Peyer's patch (tissue), 4 donors: ENCODE measurements around the gene SLC51B. TPM values are rescaled to one million over a fixed set of nuclear protein-coding genes. Genes with fewer than 3 reads are reported as not detected.

Experiments used
- DNase-seq, 3 donors: peaks; one replicate each; pipeline ENCODE4 v3.0.0-alpha.2; 2017 to 2019
- H3K27ac ChIP-seq, 4 donors: fragments of 200-600 bp; sonication (generic); one replicate each; pipeline ENCODE4 v1.5.1; 2016 to 2019
- H3K27me3 ChIP-seq, 2 donors: fragments of 200-600 bp; sonication (generic); one replicate each; pipeline ENCODE4 v1.5.1; 2019
- H3K36me3 ChIP-seq, 3 donors: fragments of 200-600 bp; sonication (generic); one replicate each; pipeline ENCODE4 v1.5.1; 2016 to 2019
- H3K4me1 ChIP-seq, 4 donors: fragments of 200-600 bp; sonication (generic); one replicate each; pipeline ENCODE4 v1.5.1; 2016 to 2019
- H3K4me3 ChIP-seq, 4 donors: fragments of 200-600 bp; sonication (generic); 1 replicate in 3 of 4; 2 replicates in 1 of 4; pipeline ENCODE4 v1.5.1; 2016 to 2019; ENCODE audit warnings: mild to moderate bottlenecking in 1 of 4
- H3K9me3 ChIP-seq, 4 donors: fragments of 200-600 bp; sonication (generic); one replicate each; pipeline ENCODE4 v1.5.1; 2016 to 2019; ENCODE audit warnings: mild to moderate bottlenecking in 1 of 4
- CTCF ChIP-seq, 6 experiments: fragments of 450-650 bp in 4 of 6; fragments of 200-600 bp in 2 of 6; sonication (generic) in 1 of 6; IDR thresholded peaks; one replicate each; pipeline ENCODE4 v1.5.1; 2017 to 2019; ENCODE audit warnings: antibody characterized with exemption in 6 of 6, mild to moderate bottlenecking in 3 of 6, moderate library complexity in 1 of 6
- POLR2A ChIP-seq, 2 donors: fragments of 450-650 bp; IDR thresholded peaks; one replicate each; pipeline ENCODE4 v1.5.1; 2017; ENCODE audit warnings: antibody characterized with exemption in 2 of 2, mild to moderate bottlenecking in 2 of 2, moderate library complexity in 2 of 2
- total RNA-seq, 4 donors: library from RNA; depleted of rRNA; stranded (reverse); fragments of >200 nt; gene quantifications; one replicate each; pipeline ENCODE4 v1.1.0, GENCODE V29; 2016

Gene SLC51B
- total RNA-seq, 4 donors from 2014 or later = 4.1 to 374 (median 196) TPM

DNA sequence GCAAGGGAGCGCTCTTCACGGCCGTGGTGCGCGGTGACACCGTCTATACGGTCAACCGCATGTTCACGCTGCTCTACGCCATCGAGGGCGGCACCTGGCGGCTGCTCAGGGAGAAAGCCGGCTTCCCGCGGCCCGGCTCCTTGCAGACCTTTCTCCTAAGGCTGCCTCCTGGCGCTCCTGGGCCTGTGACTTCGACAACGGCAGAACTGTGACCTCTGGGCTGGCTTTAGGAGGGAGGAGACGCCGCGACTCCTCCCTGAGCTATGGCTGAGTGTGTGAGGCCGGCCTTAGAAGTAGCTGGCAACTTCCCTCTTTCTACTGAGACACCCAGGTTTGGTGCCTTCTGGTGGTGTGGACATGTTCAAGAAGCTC, 32.8 kb downstream of the SLC51B start:
- Histone ChIP-seq H3K4me3 (peak overlapping the region in 2 of 4 donors; percentile 6 to 11), H3K9me3 (no peaks in the 10 kb centered on the region), H3K27me3 (no peaks in the 10 kb centered on the region), H3K4me1 (peaks cover 0 to 25% (median 6%) of the 10 kb centered on the region in 4 donors), H3K36me3 (no peaks in the 10 kb centered on the region), H3K27ac (peak overlapping the region in 1 of 4 donors; percentile 72)
- DNase-seq = peak; percentile 27 to 92 (median 91)
- peak in 1 of 2 donors; percentile 20 for TF ChIP-seq POLR2A (IDR thresholded peaks at IDR 0.05)
- TF ChIP-seq CTCF (IDR thresholded peaks at IDR 0.05) = peak in 4 of 6 experiments; percentile 55 to 92 (median 84)

GRCh38 chr15:65079580-65079979, 34.4 kb downstream of the SLC51B start:
- no peaks in the 10 kb centered on the region for H3K9me3 ChIP-seq
- TF ChIP-seq CTCF (IDR thresholded peaks at IDR 0.05) (no peak), POLR2A (IDR thresholded peaks at IDR 0.05) (no peak)
- H3K36me3 ChIP-seq = no peaks in the 10 kb centered on the region
- no peak overlapping the region for H3K27ac ChIP-seq
- H3K4me1 ChIP-seq = peaks cover 0 to 30% (median 6%) of the 10 kb centered on the region in 4 donors
- no peak overlapping the region for H3K4me3 ChIP-seq
- no peaks in the 10 kb centered on the region for H3K27me3 ChIP-seq
- no peak for DNase-seq

DNA sequence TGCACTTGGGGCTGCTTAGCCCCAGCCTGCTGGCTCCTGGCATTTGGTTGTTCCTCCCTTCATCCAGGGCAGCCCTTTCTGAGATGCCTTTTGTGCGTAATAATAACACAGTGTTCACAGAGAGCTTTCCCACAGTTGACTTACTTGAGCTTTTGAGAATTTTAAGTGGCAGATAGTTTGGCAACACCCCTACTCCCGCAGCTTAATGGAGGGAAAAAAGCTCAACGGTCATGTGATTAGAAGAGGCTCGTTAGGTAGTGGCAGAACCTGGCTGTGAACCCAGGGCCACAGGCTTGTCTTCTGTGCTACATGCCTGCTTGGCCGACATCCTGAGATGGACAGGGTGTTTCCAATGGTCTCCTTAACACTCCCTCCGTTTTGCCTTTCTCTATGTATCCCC, 36.1 kb downstream of the SLC51B start:
- peaks cover 0 to 38% (median 6%) of the 10 kb centered on the region in 4 donors for H3K4me1 ChIP-seq
- no peak overlapping the region for H3K27ac ChIP-seq
- no peaks in the 10 kb centered on the region for H3K36me3 ChIP-seq
- no peaks in the 10 kb centered on the region for H3K9me3 ChIP-seq
- DNase-seq = no peak
- TF ChIP-seq POLR2A (IDR thresholded peaks at IDR 0.05) = no peak
- no peak for TF ChIP-seq CTCF (IDR thresholded peaks at IDR 0.05)
- H3K4me3 ChIP-seq = no peak overlapping the region
- no peaks in the 10 kb centered on the region for H3K27me3 ChIP-seq

GRCh38 chr15:65081758-65082157, 36.6 kb downstream of the SLC51B start:
- peak overlapping the region in 1 of 4 donors; percentile 66 for H3K27ac ChIP-seq
- H3K4me3 ChIP-seq = no peak overlapping the region
- no peak for DNase-seq
- H3K27me3 ChIP-seq = no peaks in the 10 kb centered on the region
- peaks cover 0 to 43% (median 6%) of the 10 kb centered on the region in 4 donors for H3K4me1 ChIP-seq
- H3K9me3 ChIP-seq = no peaks in the 10 kb centered on the region
- H3K36me3 ChIP-seq = no peaks in the 10 kb centered on the region
- TF ChIP-seq POLR2A (IDR thresholded peaks at IDR 0.05) (no peak), CTCF (IDR thresholded peaks at IDR 0.05) (no peak)

DNA sequence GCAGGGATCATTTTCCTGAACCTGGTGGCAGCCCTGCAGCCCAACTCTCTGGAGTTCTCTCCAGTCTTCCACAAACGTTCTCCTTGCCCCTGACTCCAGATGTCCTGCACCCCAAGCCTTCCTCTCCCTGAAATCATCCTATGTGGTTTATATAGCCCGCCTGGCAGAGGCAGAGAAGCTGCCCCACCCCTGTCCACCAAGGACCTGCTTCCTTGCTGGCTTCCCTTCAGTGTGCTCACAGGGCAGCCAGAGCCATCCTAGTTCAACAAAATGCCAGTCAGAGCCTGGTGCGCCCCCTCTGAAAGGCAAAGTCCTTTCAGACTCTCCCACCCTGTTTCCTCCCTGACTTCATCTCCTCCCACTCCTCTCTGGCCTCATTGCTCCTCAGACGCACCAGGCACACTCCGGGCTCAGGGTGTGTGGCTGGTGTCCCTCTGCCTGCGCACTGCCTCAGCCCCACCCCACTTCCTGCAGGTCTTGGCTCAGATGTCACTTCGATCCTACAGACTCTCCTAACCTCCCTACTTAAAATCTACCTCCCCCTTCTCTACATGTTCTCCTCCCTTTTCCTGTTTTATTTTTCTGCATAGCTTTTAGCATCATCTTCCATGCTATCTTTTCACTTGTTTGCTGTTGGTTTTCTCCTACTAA, 37.2 kb downstream of the SLC51B start:
- peak overlapping the region in 2 of 4 donors; percentile 26 to 66 for H3K27ac ChIP-seq
- H3K4me1 ChIP-seq = peaks cover 0 to 47% (median 6%) of the 10 kb centered on the region in 4 donors
- peak in 2 of 3 donors; percentile 69 to 70 for DNase-seq

More for the DNA sequence above, 37.2 kb downstream of the SLC51B start:
- Histone ChIP-seq H3K4me3 (no peak overlapping the region), H3K9me3 (no peaks in the 10 kb centered on the region), H3K36me3 (no peaks in the 10 kb centered on the region), H3K27me3 (no peaks in the 10 kb centered on the region)
- no peak for TF ChIP-seq POLR2A (IDR thresholded peaks at IDR 0.05)
- no peak for TF ChIP-seq CTCF (IDR thresholded peaks at IDR 0.05)
